Sigmoid colon (tissue), 7 donors: ENCODE measurements around the gene ADCY6. TPM values are rescaled to one million over a fixed set of nuclear protein-coding genes. Genes with fewer than 3 reads are reported as not detected.
A peak's percentile ranks its signal among the peaks of the same experiment; 100 is the strongest.

ENCODE experiments used
- DNase-seq: peaks from one replicate; pipeline ENCODE4 v3.0.0-alpha.2; 2019
- H3K27ac ChIP-seq, 4 donors: fragments of 200-600 bp; sonication (generic); one replicate each; pipeline ENCODE4 v1.5.1; 2016 to 2019; ENCODE audit warnings: mild to moderate bottlenecking in 1 of 4
- H3K27me3 ChIP-seq, 3 donors: fragments of 200-600 bp; sonication (generic); one replicate each; pipeline ENCODE4 v1.5.1; 2019; ENCODE audit warnings: mild to moderate bottlenecking in 1 of 3
- H3K36me3 ChIP-seq, 4 donors: fragments of 200-600 bp; sonication (generic); one replicate each; pipeline ENCODE4 v1.5.1; 2016 to 2019
- H3K4me1 ChIP-seq, 4 donors: fragments of 200-600 bp; sonication (generic); one replicate each; pipeline ENCODE4 v1.5.1; 2017 to 2019
- H3K4me3 ChIP-seq, 4 donors: fragments of 200-600 bp; sonication (generic); one replicate each; pipeline ENCODE4 v1.5.1; 2017 to 2019; ENCODE audit warnings: mild to moderate bottlenecking in 2 of 4, moderate library complexity in 1 of 4
- H3K9me3 ChIP-seq, 4 donors: fragments of 200-600 bp in 3 of 4; sonication (generic) in 3 of 4; one replicate each; pipeline versions ENCODE4 v1.5.1 to v1.6.1; 2013 to 2019
- CTCF ChIP-seq, 4 experiments: fragments of 450-650 bp in 3 of 4; fragments of 200-600 bp in 1 of 4; IDR thresholded peaks; one replicate each; pipeline ENCODE4 v1.5.1; 2016 to 2019; ENCODE audit warnings: antibody characterized with exemption in 4 of 4, mild to moderate bottlenecking in 3 of 4, moderate library complexity in 2 of 4
- EP300 ChIP-seq, 4 donors: sonication (generic); formaldehyde crosslinking; IDR thresholded peaks; one replicate each; pipeline ENCODE4 v1.6.1; 2017; ENCODE audit warnings: antibody characterized with exemption in 4 of 4
- POLR2A ChIP-seq, 2 donors: fragments of 450-650 bp; IDR thresholded peaks; one replicate each; pipeline ENCODE4 v1.6.1; 2016; ENCODE audit warnings: antibody characterized with exemption in 2 of 2, mild to moderate bottlenecking in 2 of 2, moderate library complexity in 2 of 2
- POLR2AphosphoS5 ChIP-seq, 4 donors: sonication (generic); formaldehyde crosslinking; IDR thresholded peaks; one replicate each; pipeline ENCODE4 v1.6.1; 2017; ENCODE audit warnings: antibody characterized with exemption in 4 of 4
- WGBS, 2 donors: extraction: QIAGEN DNeasy Blood & Tissue Kit; methylation state at CpG; one replicate each; pipeline ENCODE4 v1.1.7; 2013; 5-methylcytosine and 5-hydroxymethylcytosine counted together
- intact Hi-C: fragments of 100-400 bp; cut with DNase I; formaldehyde crosslinking; loops from one replicate; pipeline ENCODE4 v1.15.1; 2023
- polyA plus RNA-seq, 3 donors: library from polyadenylated mRNA; stranded (reverse); fragments of 200-250 nt; gene quantifications; one replicate each; pipeline ENCODE4 v1.2.3, GENCODE V29; 2013
- total RNA-seq, 4 donors: library from RNA; depleted of rRNA; stranded (reverse); fragments of >200 nt; gene quantifications; one replicate each; pipeline ENCODE4 v1.1.0, GENCODE V29; 2016
- donor health status: healthy with polysubstance abuse.
- donor health status: Bipolar disorder and iron deficiency.
- donor health status: healthy.

Gene ADCY6
- total RNA-seq = 10 to 100 TPM; 15.2 to 28.5 (median 16.6) TPM
- polyA plus RNA-seq = 10 to 100 TPM; 10.2 to 52.5 (median 10.9) TPM

- Histone ChIP-seq H3K4me3 (peak within 1 kb of the TSS; percentile 72 to 96 (median 83)), H3K27ac (peak within 1 kb of the TSS; percentile 81 to 88 (median 87)), H3K27me3 (no peaks in the 10 kb centered on the region), H3K9me3 (no peaks in the 10 kb centered on the region), H3K4me1 (peaks cover 0 to 32% (median 23%) of the 10 kb centered on the region in 4 donors), H3K36me3 (no peaks in the 10 kb centered on the region)
- peak; percentile 91 for DNase-seq
- TF ChIP-seq POLR2A (IDR thresholded peaks at IDR 0.05) = no peak
- peak in 3 of 4 donors; percentile 44 to 56 (median 52) for TF ChIP-seq POLR2AphosphoS5 (IDR thresholded peaks at IDR 0.05)
- no peak for TF ChIP-seq EP300 (IDR thresholded peaks at IDR 0.05)
- no peak for TF ChIP-seq CTCF (IDR thresholded peaks at IDR 0.05)
- intact Hi-C loops = no loop called here
- 1% methylated on average over 86 of the region's 86 CpGs for WGBS, 2 donors
Observed at GRCh38 chr12:48788854-48789775, at the start of gene ADCY6. Gene ADCY6 (minus strand): TSS chr12:48789089. CDS start chr12:48783434, 5,655 bp downstream.

GRCh38 chr12:48838048-48838447 lies 49.2 kb upstream of the ADCY6 start:
- TF ChIP-seq CTCF (IDR thresholded peaks at IDR 0.05) = no peak
- no peak for TF ChIP-seq EP300 (IDR thresholded peaks at IDR 0.05)
- TF ChIP-seq POLR2A (IDR thresholded peaks at IDR 0.05) = no peak
- no peak for TF ChIP-seq POLR2AphosphoS5 (IDR thresholded peaks at IDR 0.05)
- H3K27me3 ChIP-seq = no peaks in the 10 kb centered on the region
- intact Hi-C loops = no loop called here
- 82 to 92% methylated on average over 4 of the region's 4 CpGs for WGBS, 2 donors
- no peak overlapping the region for H3K4me3 ChIP-seq
- no peaks in the 10 kb centered on the region for H3K9me3 ChIP-seq
- H3K4me1 ChIP-seq = no peaks in the 10 kb centered on the region
- no peak for DNase-seq
- no peak overlapping the region for H3K27ac ChIP-seq
- peaks cover 50 to 84% (median 74%) of the 10 kb centered on the region in 4 donors for H3K36me3 ChIP-seq

GRCh38 chr12:48832321-48833060 lies 43.6 kb upstream of the ADCY6 start:
- WGBS, 2 donors = 88 to 92% methylated on average over 12 of the region's 12 CpGs
- no peak for DNase-seq
- no peaks in the 10 kb centered on the region for H3K4me1 ChIP-seq

GRCh38 chr12:48831257-48831656 lies 42.4 kb upstream of the ADCY6 start:
- TF ChIP-seq POLR2A (IDR thresholded peaks at IDR 0.05) (no peak), EP300 (IDR thresholded peaks at IDR 0.05) (no peak), POLR2AphosphoS5 (IDR thresholded peaks at IDR 0.05) (no peak)
- H3K4me1 ChIP-seq = no peaks in the 10 kb centered on the region
- WGBS, 2 donors = 87 to 93% methylated on average over 6 of the region's 6 CpGs
- peaks cover 59 to 100% (median 63%) of the 10 kb centered on the region in 4 donors for H3K36me3 ChIP-seq
- no peak overlapping the region for H3K4me3 ChIP-seq
- intact Hi-C loops = no loop called here
- H3K27ac ChIP-seq = no peak overlapping the region
- H3K9me3 ChIP-seq = no peaks in the 10 kb centered on the region
- H3K27me3 ChIP-seq = no peaks in the 10 kb centered on the region
- DNase-seq = no peak

More at GRCh38 chr12:48832321-48833060, 43.6 kb upstream of the ADCY6 start:
- H3K36me3 ChIP-seq = peaks cover 65 to 100% (median 75%) of the 10 kb centered on the region in 4 donors
- no peak overlapping the region for H3K27ac ChIP-seq
- no peaks in the 10 kb centered on the region for H3K9me3 ChIP-seq
- no peak overlapping the region for H3K4me3 ChIP-seq
- H3K27me3 ChIP-seq = no peaks in the 10 kb centered on the region
- no peak for TF ChIP-seq POLR2A (IDR thresholded peaks at IDR 0.05)
- TF ChIP-seq POLR2AphosphoS5 (IDR thresholded peaks at IDR 0.05) = no peak
- TF ChIP-seq CTCF (IDR thresholded peaks at IDR 0.05) = no peak
- no peak for TF ChIP-seq EP300 (IDR thresholded peaks at IDR 0.05)
- intact Hi-C loops = no loop called here
